22Rv1 (cell line): ENCODE measurements around the gene RICTOR.

Experiments
- ZFX ChIP-seq: fragments of 450-650 bp; IDR thresholded peaks from 2 replicates; pipeline ENCODE4 v1.6.1; 2017; ENCODE audit warnings: antibody characterized with exemption, borderline replicate concordance
- TF ChIP-seq, protein P1 (sequence below): fragments of 450-650 bp; IDR thresholded peaks from 2 replicates; pipeline ENCODE4 v1.5.1; 2017; ENCODE audit warnings: mild to moderate bottlenecking

GRCh38 chr5:39062104-39062503, 12.1 kb downstream of the RICTOR start:
- TF ChIP-seq, protein P1, sequence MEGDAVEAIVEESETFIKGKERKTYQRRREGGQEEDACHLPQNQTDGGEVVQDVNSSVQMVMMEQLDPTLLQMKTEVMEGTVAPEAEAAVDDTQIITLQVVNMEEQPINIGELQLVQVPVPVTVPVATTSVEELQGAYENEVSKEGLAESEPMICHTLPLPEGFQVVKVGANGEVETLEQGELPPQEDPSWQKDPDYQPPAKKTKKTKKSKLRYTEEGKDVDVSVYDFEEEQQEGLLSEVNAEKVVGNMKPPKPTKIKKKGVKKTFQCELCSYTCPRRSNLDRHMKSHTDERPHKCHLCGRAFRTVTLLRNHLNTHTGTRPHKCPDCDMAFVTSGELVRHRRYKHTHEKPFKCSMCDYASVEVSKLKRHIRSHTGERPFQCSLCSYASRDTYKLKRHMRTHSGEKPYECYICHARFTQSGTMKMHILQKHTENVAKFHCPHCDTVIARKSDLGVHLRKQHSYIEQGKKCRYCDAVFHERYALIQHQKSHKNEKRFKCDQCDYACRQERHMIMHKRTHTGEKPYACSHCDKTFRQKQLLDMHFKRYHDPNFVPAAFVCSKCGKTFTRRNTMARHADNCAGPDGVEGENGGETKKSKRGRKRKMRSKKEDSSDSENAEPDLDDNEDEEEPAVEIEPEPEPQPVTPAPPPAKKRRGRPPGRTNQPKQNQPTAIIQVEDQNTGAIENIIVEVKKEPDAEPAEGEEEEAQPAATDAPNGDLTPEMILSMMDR, result no peak
- TF ChIP-seq ZFX, result no peak
